Measurements from ENCODE around the gene OGDHL. TPM values are rescaled to one million over a fixed set of nuclear protein-coding genes. Genes with fewer than 3 reads are reported as not detected.

OGDHL gene
- total RNA-seq, 1 donor from 2014 or later: not detected

DNA sequence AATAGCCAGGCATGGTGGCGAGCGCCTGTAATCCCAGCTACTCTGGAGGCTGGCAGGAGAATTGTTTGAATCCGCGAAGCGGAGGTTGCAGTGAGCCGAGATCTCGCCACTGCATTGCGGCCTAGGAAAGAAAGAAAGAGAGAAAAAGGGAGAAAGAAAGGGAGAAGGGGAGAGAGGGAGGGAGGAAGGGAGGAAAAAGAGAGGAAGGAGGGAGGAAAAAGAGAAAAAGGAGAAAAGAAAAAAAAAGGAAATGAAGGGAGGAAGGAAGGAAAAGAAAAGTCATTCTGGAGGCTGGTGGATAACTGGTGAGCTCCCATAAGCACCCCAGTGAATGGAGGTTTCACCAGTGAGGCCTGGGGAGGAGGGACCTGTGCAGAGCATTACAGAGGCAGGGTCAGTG, 7.6 kb upstream of the OGDHL start:
- Histone ChIP-seq H3K36me3 (no peaks in the 10 kb centered on the region), H3K27ac (no peak overlapping the region), H3K27me3 (peaks cover 13% of the 10 kb centered on the region), H3K9me3 (no peaks in the 10 kb centered on the region), H3K4me3 (no peak overlapping the region), H3K4me1 (no peaks in the 10 kb centered on the region)
- TF ChIP-seq, protein P1, sequence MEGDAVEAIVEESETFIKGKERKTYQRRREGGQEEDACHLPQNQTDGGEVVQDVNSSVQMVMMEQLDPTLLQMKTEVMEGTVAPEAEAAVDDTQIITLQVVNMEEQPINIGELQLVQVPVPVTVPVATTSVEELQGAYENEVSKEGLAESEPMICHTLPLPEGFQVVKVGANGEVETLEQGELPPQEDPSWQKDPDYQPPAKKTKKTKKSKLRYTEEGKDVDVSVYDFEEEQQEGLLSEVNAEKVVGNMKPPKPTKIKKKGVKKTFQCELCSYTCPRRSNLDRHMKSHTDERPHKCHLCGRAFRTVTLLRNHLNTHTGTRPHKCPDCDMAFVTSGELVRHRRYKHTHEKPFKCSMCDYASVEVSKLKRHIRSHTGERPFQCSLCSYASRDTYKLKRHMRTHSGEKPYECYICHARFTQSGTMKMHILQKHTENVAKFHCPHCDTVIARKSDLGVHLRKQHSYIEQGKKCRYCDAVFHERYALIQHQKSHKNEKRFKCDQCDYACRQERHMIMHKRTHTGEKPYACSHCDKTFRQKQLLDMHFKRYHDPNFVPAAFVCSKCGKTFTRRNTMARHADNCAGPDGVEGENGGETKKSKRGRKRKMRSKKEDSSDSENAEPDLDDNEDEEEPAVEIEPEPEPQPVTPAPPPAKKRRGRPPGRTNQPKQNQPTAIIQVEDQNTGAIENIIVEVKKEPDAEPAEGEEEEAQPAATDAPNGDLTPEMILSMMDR (IDR thresholded peaks at IDR 0.05): no peak
- intact Hi-C loops (cut with DNase I): no loop called here
- DNase-seq (ENCODE audit: low spot score in 2 of 2): no peak

DNA sequence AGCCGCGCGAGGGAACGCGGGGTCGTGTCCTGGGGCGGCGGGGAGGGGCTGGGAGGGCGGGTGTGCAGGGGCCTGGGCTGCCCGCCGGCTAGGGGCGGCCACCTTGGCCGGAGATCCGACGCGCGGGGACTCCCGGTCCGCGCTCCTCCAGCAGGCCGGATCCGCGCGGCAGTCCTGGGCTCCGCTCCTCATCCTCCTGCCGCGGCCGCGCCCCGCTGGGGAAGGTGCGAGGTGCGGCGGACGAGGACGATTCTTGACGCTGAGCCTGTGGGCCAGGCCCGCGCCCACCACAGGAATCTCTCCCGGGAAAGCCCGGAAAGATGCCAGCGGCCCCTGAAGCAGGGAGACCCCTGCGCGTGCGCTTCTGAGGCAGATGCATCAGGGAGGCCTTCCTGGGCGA, 6.6 kb upstream of the OGDHL start:
- H3K27me3 ChIP-seq: peaks cover 13% of the 10 kb centered on the region
- TF ChIP-seq, protein P1 (IDR thresholded peaks at IDR 0.05): no peak
- DNase-seq (ENCODE audit: low spot score in 2 of 2): no peak
- no peaks in the 10 kb centered on the region for H3K36me3 ChIP-seq
- no peak overlapping the region for H3K4me3 ChIP-seq
- intact Hi-C loops (cut with DNase I): no loop called here
- H3K4me1 ChIP-seq: no peaks in the 10 kb centered on the region
- no peak overlapping the region for H3K27ac ChIP-seq
- no peaks in the 10 kb centered on the region for H3K9me3 ChIP-seq

DNA sequence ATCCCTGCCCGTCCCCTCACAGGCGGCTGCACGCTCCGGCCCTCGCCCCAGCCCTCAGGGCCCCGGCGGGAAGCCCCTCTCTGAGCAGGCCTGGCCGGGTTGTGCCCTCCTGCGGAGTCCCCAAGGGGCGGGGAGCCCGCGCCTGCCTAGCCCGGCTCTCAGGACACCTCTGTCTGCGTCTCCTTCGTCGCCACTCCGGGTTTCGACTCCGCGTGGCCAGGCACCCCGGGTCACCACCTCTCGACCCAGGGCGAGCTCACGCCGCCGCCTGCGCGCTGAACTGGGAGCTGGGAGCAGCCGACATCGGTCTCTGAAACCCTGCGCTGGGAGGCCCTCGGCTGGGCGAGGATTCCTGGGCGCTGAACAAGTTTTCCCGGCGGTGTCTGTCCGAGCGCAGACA, 6.2 kb upstream of the OGDHL start:
- Histone ChIP-seq H3K27ac (no peak overlapping the region), H3K4me3 (no peak overlapping the region), H3K27me3 (peaks cover 13% of the 10 kb centered on the region), H3K9me3 (no peaks in the 10 kb centered on the region), H3K36me3 (no peaks in the 10 kb centered on the region), H3K4me1 (no peaks in the 10 kb centered on the region)
- intact Hi-C loops (cut with DNase I): no loop called here
- no peak for DNase-seq (ENCODE audit: low spot score in 2 of 2)
- TF ChIP-seq, protein P1 (IDR thresholded peaks at IDR 0.05): no peak

DNA sequence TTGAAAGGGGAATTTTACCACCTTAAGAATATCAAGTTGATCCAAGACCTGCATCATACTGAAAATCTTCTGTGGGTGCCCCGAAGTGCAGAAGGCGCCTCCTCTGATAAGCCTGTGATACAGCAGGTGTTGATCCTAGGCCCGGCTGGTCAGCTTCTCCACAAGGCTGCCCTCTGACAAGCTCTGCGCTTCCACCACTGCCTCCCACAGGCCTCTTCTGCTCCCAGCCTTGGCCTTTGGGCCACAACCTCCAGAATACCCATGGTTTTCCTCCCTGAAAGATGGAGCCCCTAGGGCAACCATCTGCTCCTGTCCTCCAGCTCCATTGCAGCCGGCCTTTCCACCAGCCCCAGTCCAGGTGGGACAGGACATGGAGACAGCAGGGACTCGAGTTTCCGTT, 5.6 kb upstream of the OGDHL start:
- TF ChIP-seq, protein P1 (IDR thresholded peaks at IDR 0.05): no peak
- Histone ChIP-seq H3K4me3 (no peak overlapping the region), H3K4me1 (no peaks in the 10 kb centered on the region), H3K27ac (no peak overlapping the region), H3K36me3 (no peaks in the 10 kb centered on the region), H3K27me3 (peaks cover 13% of the 10 kb centered on the region), H3K9me3 (no peaks in the 10 kb centered on the region)
- intact Hi-C loops (cut with DNase I): no loop called here
- DNase-seq (ENCODE audit: low spot score in 2 of 2): no peak

DNA sequence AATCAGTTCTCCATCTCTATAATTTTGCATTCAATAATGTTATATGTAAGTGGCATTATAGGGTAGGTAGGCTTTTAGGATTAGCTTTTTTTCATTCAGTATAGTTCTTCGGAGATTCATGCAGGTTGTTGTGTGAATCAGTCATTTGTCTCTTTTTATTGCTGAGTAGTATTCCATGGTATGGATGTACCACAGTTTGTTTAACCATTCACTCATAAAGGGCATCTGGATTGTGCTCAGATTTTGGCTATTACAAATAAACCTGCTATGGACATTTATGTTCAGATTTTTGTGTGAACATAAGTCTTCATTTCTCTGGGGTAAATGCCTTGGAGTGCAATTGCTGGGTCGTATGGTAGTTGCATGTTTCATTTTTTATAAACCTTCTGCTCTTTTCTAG, 4.4 kb upstream of the OGDHL start:
- no peak for DNase-seq (ENCODE audit: low spot score in 2 of 2)
- Histone ChIP-seq H3K36me3 (no peaks in the 10 kb centered on the region), H3K4me3 (no peak overlapping the region), H3K4me1 (no peaks in the 10 kb centered on the region), H3K27me3 (peaks cover 13% of the 10 kb centered on the region), H3K27ac (no peak overlapping the region), H3K9me3 (no peaks in the 10 kb centered on the region)
- intact Hi-C loops (cut with DNase I): no loop called here
- TF ChIP-seq, protein P1 (IDR thresholded peaks at IDR 0.05): no peak

DNA sequence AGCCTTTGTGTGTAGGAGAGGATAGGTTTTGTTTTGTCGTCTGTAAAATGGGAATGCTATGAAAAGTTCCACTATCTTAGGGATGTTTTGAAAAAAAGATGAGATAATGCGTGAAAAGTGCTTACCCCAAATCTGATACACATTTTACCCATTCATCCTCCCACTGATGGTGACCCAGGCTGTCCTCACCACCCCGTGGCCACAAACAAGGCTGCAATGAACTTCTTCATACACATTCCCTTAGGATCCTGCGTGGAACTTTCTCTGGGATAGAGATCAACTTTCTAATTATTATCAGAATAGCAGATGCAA, 399 bp upstream of the OGDHL start:
- Histone ChIP-seq H3K36me3 (no peaks in the 10 kb centered on the region), H3K4me1 (no peaks in the 10 kb centered on the region), H3K4me3 (peak overlapping the region; percentile 55 to 61), H3K9me3 (no peaks in the 10 kb centered on the region), H3K27me3 (no peaks in the 10 kb centered on the region), H3K27ac (no peak overlapping the region)
- intact Hi-C loops (cut with DNase I): no loop called here
- no peak for DNase-seq (ENCODE audit: low spot score in 2 of 2)
- TF ChIP-seq, protein P1 (IDR thresholded peaks at IDR 0.05): no peak
